Activated T-cell treated with anti-CD3 and anti-CD28 coated beads, Interleukin-2, amount 50 U/mL, for 1 hour (primary cell): Measurements from ENCODE around the gene EXPH5.

Source experiments
- DNase-seq: peaks from one replicate; pipeline ENCODE4 v3.0.0-alpha.2; 2020

The EXPH5 gene

DNA sequence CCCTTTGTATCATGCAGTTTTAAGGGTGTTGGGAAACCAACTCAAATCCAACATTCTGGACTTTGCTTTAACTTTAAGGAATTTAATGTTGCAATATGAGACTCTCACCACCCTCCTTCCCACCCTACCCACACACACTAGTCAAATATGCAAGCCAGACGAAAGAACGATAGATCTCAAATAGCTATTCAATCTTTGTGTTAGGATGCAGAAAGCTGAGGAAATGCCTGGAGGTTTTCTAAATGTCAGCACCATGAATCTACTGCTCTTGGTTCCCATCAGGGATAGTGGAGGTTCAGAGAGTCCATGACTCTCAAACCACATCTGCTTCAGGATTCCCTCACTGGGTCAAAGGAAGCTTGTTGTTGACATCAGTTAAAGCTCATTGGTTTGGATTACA, 33.7 kb downstream of the EXPH5 start:
- no peak for DNase-seq

DNA sequence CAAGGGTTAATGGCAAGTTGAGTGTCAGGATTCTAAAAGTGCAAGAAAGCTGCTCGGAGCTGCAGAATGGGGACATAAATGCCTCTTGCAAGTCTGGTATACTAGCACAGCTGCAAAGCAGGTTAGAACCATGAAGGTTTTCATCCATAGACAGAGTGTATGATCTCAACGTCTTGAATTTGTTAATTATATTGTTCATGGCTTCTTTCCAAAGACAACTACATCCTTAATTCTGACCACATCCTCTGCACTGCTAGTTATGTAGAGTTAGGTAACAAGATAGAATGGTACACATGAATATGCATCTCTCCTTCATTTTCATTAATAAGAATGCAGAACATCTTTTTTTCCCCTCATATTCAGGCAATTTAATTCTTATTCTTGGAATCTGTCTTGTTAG, 34.2 kb downstream of the EXPH5 start:
- DNase-seq: no peak

DNA sequence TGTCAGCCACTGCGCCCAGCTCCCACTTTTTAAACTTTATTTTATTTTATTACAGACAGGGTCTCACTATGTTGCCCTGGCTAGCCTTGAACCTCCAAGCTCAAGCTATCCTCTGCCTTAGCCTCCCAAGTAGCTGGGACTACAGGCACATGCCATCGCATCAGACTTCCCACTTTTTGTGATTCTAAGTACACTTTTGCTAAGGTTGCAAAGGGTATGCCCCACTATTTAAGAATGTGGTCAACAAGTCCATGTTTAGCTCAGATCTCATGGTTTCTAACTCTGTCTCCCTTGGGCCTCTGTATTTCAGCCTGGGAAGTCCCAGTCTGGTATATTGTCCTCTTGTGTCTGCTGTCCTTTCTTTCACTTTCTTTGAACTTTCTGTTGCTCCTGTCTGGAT, 35.3 kb downstream of the EXPH5 start:
- DNase-seq: no peak

DNA sequence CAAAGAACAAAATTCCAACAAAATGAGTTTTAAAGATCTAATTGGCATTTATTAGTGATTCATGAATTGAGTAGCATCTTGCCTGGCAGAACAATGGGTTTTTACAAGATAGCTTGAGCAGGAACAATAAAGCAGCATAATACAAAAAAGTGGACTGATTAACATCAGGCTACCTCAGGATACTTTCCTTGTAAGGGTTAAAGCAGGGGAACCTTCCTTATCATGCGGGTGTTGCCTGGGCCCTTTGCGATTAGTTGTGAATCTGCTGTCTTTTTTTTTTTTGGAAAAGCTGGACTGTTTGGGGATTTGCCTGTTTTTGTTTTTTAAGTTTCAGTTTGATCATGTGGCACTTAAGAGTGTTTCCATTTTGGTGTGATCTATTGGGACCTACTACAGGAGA, 37.5 kb downstream of the EXPH5 start:
- DNase-seq: no peak

DNA sequence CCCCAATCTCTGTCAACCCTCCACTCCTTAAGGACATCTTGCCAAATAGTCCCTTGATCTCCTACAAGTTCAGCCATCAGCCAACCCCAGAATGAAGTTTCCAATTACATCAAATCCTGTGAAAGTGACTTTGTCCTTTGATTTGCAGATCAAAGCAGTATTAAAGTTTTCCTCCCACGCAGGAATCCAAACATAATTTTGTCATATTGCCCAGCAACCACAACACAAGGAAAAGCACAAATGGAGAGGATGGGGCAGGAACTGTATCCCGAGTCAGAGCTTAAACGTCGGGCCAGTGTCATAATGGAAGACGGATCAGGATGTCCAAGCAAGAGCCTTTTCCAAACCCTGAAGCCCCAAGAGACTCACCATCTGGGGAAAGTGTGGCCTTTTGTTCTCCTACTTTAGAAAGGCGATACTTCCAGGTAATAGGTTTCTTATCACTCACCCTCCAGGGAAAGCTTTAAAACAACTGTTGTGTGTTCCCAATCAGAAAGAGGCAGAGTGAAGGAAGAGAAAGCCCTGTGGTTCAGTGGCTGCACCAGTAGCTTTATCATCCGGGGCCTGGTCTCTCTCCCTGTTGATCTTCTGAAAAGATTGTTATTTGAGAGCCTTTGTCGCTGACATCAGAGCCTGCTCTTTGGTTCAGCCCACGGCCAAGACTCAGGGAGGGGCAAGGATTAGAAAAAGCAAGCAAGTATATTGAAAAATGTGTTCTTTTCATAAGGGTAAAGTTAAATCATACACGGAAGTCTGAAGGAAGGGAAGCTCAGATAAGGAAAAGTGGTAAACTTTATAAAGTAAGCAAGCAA, 41.7 kb downstream of the EXPH5 start:
- DNase-seq: no peak

DNA sequence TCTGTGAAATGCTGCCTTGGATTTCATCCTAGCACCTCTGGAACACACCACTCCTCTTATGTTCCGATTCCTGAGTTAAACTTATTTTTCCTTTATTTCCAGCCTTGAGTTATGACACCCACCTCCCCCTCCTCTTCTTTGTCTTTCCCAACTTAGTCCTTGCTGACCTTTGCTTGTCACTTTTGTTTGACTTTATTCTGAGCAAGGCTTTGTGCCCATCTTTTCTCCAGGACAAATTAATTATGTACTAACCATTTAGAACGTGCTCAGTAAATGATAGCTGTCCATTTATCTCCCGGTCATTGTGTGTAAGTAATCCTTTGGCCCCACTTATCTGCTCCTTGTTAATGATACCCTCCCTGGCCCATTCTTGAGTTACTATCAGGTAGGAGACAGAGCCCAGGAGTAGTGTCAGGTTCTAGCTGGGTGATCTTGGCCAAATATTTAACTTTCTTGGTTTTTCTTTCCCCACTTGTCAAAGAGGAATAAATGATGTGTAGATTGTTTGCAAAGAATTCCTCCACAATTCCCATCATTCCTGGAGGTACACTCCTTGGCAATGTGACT, 44.2 kb downstream of the EXPH5 start:
- DNase-seq: no peak

DNA sequence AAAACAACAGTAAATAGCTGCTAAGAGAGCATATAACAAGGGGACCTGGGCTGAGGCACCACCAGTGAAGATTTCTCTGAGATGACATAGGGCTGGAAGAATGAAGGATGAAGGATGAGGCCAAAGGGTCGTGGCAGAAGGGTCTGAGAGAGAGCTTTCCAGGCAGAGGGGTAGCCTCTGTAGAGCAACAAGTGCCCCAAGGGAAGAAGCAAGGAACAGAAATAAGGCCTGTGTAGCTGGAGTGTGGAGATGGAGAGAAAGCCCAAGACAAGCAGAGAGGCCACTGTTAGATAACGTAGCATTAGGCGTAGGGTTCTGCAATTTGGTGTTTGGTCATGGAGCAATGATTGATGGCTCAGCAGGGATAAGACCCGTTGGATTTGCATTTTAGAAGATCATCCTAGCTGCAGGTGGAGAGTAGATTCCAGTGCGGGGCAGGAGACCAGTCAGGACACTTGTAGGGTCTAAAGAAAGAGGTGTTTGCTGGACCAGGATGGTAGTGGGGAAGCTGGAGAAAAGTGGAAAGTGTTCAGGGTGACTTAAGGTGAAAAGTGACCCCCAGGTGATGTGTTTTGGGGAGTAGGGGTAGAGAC, 47.6 kb downstream of the EXPH5 start:
- no peak for DNase-seq

DNA sequence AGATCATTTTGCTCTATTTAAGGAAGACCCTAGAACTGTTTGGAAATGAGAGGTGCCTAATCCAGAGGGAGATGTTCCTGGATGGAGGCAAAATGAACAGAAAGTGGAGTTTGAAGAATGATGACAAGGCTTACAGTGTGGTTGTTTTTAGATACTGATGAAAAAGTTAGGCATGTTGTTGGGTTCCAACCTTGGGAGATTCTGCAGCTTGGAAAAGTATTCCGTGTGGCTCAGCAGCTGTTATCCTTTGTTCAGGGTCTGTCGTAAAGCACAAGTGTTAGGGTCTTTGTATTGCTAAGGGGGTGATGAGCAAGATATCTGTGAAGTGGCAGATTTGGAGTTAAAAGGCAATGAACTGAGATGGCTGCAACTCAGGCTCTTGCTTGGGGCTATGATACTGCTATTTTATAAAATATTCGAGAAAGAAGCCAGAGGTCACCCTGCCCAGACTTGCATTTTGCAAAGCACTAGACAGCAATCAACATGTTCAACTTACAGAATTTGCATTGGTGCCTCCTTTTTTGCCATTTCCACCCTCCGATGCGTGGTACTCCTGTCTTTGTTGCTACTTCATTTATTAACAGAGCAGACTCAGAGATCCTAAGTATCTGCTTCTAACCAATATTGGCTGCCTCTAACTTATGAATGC, 50.1 kb downstream of the EXPH5 start:
- DNase-seq: no peak

DNA sequence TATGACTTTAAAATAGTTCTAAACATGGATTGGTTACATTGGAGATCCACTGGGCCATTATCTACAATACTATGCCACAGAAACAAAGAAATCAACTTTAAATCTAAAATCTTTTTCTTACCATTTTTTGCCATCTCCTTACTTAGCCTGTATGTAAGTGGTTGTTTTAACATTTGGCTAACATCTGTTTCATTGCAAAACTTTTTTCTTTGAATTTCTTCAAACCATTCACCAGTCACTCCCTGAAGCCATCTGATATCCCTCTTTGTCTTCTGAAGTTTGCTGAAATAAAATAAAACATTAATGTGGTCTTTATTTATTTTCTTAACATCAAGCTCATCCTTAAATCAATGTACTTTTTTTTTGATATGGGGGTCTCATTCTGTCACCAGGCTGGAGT, 52.0 kb downstream of the EXPH5 start:
- no peak for DNase-seq

DNA sequence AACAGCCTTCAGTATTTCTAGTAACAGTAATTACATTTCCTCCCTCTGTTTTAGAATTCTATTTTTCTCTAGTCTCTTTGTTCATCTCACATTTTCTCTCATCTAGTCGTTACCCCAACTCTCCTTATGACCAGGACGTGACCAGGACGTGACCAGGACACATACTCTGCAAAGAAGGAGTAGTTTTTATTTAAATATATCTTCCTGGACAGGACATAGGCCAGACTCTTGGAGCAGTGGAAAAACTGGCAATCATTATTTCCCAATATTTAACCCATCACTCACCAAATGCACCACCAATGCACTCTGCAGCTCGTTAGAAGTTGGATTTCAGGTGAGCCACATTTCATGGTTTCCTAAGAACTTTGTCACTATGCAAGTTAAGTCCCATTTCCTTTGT, 55.1 kb downstream of the EXPH5 start:
- DNase-seq: no peak

DNA sequence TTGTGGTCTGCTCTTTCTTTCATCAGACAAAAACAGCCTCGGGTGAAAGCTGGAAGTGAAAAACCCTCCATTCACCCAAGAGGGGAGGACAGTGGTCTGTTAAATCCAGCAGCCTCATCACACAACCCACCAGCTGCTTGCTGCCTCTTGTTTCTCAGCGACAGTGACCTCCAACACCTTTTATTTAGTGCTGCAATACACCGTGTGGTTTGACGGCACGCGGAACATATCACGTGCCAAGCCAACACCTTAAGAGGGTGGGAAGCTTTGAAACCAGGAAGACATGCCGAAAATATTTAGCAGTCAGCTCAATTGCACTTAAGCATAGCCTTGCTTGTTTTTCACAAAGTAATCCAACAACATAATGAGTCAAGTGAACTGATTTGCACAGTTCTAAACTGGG, 55.5 kb downstream of the EXPH5 start:
- DNase-seq: no peak

DNA sequence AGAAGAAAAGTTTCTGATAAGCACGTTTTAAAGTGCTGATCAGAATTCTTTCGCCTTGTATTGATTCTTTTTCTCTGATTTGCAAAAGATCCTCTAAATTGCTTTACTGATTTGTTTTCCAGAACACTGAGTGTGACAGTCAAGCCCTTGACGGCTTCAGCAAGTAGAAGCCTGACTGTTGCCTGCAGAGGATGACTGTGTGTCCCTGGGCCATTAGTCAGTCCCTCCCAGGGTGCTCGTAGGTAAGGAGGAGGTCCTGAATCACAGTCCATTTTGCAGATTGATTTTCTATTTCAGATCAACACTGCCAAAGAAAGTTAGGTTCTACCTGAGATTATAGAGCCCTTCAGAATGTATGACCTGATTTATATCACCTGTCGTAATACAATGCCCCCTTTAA, 56.8 kb downstream of the EXPH5 start:
- DNase-seq: no peak

DNA sequence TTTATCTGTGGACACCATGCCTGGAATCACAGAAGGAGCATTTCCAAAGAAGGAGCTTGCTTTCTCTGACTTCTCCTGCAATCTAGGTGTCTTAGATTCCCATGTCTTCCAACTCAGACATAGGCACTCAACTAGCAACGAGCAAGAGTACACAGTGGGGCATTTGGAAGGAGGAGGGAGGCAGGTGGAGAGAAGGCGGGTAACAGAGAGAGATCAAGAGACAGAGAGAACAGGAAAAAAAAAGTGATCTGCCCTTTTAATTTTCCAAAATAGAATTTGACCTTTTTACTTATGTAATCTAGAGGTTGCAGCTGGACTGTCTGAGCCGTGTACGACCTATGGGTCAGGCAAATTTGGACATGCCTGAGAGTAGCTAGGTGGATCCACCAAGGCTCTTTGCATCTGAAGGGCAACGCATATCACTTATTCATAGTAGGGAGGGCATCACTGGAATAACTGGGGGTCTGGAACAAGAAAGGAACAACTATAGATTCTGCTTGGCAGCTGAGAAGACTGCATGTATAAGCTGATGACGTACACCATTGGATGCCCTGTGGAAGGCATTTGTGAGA, 58.1 kb downstream of the EXPH5 start:
- no peak for DNase-seq

DNA sequence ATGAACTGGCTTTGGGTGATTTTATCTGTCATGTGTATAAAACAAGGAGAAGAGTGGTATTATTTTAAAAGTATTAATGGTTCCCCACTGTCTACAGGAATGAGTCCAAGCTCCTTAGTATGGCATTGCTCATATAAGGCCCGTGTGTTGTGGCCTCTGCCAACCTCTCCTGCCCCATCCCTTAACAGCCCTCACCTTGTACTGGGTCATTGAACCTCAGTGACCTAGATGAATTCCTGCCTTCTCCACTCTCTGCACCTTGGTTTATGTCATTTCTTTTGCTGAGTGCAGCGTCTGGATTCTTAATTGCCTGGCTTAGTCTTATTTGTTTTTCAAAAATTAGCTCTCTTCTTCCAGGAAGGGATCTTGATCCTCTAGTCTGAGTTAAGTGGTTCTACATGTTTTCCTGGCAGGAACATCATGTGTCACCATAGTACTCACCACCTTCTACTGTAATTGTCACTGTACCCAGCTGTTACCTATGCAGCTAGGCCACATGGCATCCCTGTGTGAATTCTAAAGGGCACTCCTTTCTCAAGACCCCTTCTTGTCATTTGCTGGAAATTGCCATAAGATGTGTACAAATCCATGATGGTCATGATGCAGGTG, 59.2 kb downstream of the EXPH5 start:
- DNase-seq: no peak

DNA sequence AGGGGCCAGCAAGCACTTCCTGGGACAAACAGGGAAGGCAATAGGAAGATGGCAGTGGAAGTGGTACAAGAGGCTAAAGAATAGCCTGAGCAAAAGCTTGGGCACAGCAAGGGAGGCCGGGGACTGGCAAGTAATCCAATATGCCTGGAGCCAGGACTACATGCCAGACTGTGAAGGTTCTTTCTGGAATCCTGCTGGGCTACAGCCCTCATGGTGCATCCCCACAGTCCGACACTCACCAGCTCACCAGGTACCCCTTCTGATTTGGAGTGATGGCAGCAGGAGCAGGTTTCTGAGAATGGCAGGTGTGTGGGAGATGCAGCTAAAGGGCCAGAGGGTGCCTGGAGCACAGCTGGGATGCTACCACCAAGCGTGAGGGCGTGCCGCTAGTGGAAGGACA, 63.1 kb downstream of the EXPH5 start:
- no peak for DNase-seq

DNA sequence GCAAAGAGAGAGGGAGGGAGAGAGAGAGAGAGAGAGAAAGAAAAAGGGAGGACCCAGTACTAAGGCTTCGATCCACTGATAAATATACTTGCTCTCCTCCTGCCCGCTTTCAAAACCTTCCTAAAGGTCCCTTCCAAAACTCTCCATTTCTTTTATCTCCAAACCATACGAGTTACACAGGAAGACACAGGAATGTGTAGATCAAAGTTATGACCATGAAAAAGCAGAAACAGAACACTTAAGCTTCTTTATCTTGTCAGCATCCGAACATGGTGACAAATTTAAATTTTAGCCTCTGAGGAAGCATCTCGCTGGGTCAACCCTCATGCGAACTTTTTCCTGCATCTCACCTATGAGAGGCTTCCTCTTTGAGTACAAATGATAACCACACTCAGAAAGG, 66.2 kb downstream of the EXPH5 start:
- no peak for DNase-seq

DNA sequence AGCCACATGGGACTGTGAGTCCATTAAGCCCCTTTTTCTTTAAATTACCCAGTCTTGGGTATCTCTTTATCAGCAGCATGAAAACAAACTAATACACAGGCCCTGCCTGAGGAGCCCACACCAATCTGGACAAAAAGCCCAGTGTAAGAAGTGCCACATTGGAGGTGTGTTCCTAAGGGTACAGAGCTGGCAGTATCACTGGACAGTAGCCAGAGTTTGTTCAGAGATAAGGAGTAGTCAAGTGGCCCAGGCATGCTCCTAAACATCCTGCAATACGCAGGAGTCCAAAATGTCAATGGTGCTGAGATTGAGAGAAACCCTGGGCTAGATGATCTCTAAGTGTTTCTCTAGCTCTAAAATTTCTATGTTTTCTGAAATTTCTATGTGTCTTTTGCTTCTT, 68.4 kb downstream of the EXPH5 start:
- no peak for DNase-seq

DNA sequence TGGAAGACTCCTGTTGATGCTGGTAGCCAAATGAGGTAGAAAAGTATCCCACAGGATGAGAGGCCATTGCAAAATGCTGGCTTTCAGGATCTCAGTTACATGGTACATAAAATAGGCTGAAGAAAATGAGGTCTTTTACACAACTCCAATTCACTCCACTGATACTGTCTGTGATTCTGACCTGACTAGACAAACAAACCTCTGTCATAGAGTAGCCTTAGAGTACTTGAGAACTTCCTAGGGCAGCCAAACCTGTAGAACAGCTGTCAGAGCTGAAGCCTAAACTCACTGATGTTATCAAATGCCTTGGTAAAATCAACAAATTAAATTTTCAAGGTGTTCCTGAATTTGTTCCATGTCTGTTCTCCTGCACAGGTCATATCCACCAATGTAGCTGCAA, 69.1 kb downstream of the EXPH5 start:
- no peak for DNase-seq

DNA sequence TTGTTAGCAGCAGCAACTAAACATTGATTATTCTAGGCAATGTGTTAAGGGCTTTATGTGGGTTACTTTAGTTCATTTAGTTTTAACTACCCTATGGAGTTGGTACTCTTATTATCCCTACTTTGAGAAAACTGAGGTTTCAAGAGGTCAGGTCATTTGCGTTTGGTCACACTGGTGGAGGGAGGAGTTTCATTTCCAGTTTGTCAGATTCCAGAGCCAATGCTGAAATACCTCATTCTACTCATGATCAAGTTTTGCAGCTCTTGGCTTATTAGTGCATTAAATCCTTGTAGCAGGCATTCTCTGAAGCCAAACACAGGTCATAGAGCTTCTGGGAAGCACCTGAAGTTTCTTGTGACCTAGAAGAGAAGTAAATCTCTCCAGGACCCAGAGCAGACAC, 71.2 kb downstream of the EXPH5 start:
- no peak for DNase-seq

DNA sequence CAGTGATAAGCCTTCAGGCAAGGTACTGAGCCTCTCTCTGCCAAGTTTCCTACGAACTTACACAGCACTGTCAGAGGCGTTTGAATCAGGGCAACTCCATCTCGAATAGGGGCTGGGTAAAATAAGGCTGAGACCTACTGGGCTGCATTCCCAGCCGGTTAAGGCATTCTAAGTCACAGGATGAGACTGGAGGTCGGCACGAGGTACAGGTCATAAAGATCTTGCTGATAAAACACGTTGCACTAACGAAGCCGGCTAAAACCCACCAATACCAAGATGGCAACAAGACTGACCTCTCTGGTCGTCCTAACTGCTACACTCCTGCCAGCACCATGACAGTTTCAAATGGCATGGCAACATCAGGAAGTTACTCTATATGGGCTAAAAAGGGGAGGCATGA, 75.0 kb downstream of the EXPH5 start:
- DNase-seq: no peak

DNA sequence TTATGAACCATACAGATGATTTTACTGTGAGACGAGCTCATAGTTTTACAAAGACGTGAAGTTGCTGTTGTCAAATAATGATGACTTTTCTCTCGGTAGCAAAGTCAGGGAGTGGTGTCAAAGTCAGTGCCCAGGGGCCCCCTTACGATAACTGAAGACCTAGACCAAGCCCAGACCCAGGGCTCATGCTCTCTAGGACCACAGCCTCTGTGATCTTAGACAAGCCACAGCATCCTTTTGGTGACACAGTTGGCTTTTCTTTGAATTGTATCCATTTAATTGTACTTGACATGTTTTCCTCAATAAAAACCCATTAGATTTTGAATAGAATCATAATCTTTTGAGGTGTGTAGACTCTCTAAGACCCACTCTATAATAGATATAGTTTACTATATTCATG, 77.4 kb downstream of the EXPH5 start:
- DNase-seq: no peak

DNA sequence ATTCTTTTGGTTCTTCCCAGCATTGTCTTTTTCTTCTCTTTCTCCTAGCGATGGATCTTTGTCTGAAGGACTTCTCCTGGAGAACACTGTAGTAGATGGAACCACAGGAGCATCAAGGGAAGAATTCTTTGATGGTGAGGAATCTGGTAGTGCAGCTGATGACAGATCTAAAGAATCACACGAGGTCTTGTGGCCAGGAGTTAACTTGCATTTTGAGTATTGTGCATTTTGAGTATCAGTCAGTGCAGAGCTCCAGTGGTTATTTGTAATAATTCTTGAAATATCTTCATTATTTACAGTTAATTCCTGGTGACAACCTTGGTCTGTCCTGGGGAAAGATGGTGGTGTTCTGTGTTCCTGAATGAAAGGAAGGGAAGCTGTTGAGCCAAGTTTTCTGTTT, 80.9 kb downstream of the EXPH5 start:
- no peak for DNase-seq

DNA sequence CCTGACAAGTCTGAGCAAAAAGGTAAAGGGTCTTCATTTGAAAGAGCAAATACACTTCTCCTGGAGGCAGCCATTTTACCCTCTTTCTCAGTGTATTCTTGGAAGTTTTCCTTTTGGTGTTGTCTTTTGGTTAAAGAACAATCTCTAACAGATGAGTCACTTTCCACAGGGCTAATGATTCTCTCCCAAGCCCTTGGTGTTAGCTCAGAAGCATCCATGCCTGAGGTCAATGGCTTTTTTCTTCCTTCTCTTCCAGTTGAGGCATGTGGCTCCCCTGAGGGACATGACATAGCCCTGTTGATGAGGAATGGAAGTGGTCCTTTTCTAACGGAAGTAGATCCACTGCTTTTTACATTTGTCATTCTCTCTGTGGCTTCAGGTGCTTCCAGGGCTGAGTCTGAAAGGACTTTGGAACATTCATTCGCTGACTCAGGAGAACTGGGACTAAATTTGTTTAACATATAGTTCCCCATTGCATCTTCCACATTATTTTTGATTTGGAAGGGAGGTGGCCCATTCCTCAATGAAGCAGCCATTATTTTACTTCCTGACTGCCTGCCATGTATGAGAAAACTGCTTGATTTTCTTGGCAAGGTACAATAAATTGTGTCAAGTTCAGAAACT, 81.6 kb downstream of the EXPH5 start:
- no peak for DNase-seq
